ENCODE measurements around the gene DENND2A. TPM values are rescaled to one million over a fixed set of nuclear protein-coding genes. Genes with fewer than 3 reads are reported as not detected.
A peak's percentile ranks its signal among the peaks of the same experiment; 100 is the strongest.
"Not testable (repeated sequence)": the region's sequence is repeated elsewhere in the genome, so short reads cannot be mapped to it uniquely, and the experiment has no call there.

Gene DENND2A
- total RNA-seq, 1 experiment from 2014 or later: 10.7 TPM

- no peaks in the 10 kb centered on the region for H3K9me3 ChIP-seq (replicated peaks)
- no peak overlapping the region for H3K27ac ChIP-seq
- H3K36me3 ChIP-seq: no peaks in the 10 kb centered on the region
- H3K4me1 ChIP-seq: no peaks in the 10 kb centered on the region
- no peak overlapping the region for H3K4me3 ChIP-seq
- DNase-seq: no peak
- H3K27me3 ChIP-seq: no peaks in the 10 kb centered on the region
These were observed 26.9 kb upstream of the DENND2A start for GRCh38 chr7:140667476-140667875.

- not testable (repeated sequence) for H3K4me3 ChIP-seq; H3K27ac ChIP-seq; H3K36me3 ChIP-seq; H3K9me3 ChIP-seq (replicated peaks); H3K4me1 ChIP-seq; H3K27me3 ChIP-seq; DNase-seq
These were observed 22.3 kb upstream of the DENND2A start for GRCh38 chr7:140662938-140663337.

- DNase-seq: no peak
These were observed 20.5 kb upstream of the DENND2A start for GRCh38 chr7:140661124-140661523.

GRCh38 chr7:140659856-140660255 lies 19.2 kb upstream of the DENND2A start:
- no peak overlapping the region for H3K27ac ChIP-seq
- no peaks in the 10 kb centered on the region for H3K36me3 ChIP-seq
- no peak overlapping the region for H3K4me3 ChIP-seq
- no peaks in the 10 kb centered on the region for H3K4me1 ChIP-seq
- DNase-seq: no peak
- H3K27me3 ChIP-seq: no peaks in the 10 kb centered on the region
- H3K9me3 ChIP-seq (replicated peaks): no peaks in the 10 kb centered on the region

More at GRCh38 chr7:140661124-140661523, 20.5 kb upstream of the DENND2A start:
- Histone ChIP-seq H3K4me1 (no peaks in the 10 kb centered on the region), H3K9me3 (replicated peaks) (no peaks in the 10 kb centered on the region), H3K36me3 (no peaks in the 10 kb centered on the region), H3K27ac (no peak overlapping the region), H3K4me3 (no peak overlapping the region), H3K27me3 (no peaks in the 10 kb centered on the region)

- Histone ChIP-seq H3K36me3 (no peaks in the 10 kb centered on the region), H3K9me3 (replicated peaks) (no peaks in the 10 kb centered on the region), H3K4me1 (no peaks in the 10 kb centered on the region), H3K27me3 (no peaks in the 10 kb centered on the region), H3K4me3 (no peak overlapping the region), H3K27ac (no peak overlapping the region)
- DNase-seq: no peak
These were observed 17.3 kb upstream of the DENND2A start for GRCh38 chr7:140657891-140658290.

GRCh38 chr7:140656548-140657515 lies 16.2 kb upstream of the DENND2A start:
- H3K27ac ChIP-seq: no peak overlapping the region
- H3K4me3 ChIP-seq: peak overlapping the region; percentile 37
- H3K4me1 ChIP-seq: no peaks in the 10 kb centered on the region
- no peaks in the 10 kb centered on the region for H3K9me3 ChIP-seq (replicated peaks)
- no peaks in the 10 kb centered on the region for H3K36me3 ChIP-seq
- peak in 1 of 2 experiments; percentile 32 for DNase-seq
- no peaks in the 10 kb centered on the region for H3K27me3 ChIP-seq

- Histone ChIP-seq H3K4me3 (no peak overlapping the region), H3K27ac (no peak overlapping the region), H3K27me3 (no peaks in the 10 kb centered on the region), H3K9me3 (replicated peaks) (no peaks in the 10 kb centered on the region), H3K36me3 (no peaks in the 10 kb centered on the region), H3K4me1 (no peaks in the 10 kb centered on the region)
- no peak for DNase-seq
These were observed 15.1 kb upstream of the DENND2A start for GRCh38 chr7:140655511-140656408.

GRCh38 chr7:140654661-140655060 lies 14.0 kb upstream of the DENND2A start:
- no peak overlapping the region for H3K27ac ChIP-seq
- H3K36me3 ChIP-seq: no peaks in the 10 kb centered on the region
- no peaks in the 10 kb centered on the region for H3K4me1 ChIP-seq
- no peak for DNase-seq
- no peaks in the 10 kb centered on the region for H3K27me3 ChIP-seq
- no peak overlapping the region for H3K4me3 ChIP-seq
- H3K9me3 ChIP-seq (replicated peaks): no peaks in the 10 kb centered on the region

GRCh38 chr7:140654109-140654387 lies 13.4 kb upstream of the DENND2A start:
- H3K4me1 ChIP-seq: no peaks in the 10 kb centered on the region
- no peaks in the 10 kb centered on the region for H3K9me3 ChIP-seq (replicated peaks)
- H3K4me3 ChIP-seq: no peak overlapping the region
- no peaks in the 10 kb centered on the region for H3K36me3 ChIP-seq
- no peaks in the 10 kb centered on the region for H3K27me3 ChIP-seq
- H3K27ac ChIP-seq: no peak overlapping the region
- no peak for DNase-seq

GRCh38 chr7:140653319-140654108 lies 12.9 kb upstream of the DENND2A start:
- no peaks in the 10 kb centered on the region for H3K36me3 ChIP-seq

GRCh38 chr7:140650367-140650766 lies 9.8 kb upstream of the DENND2A start:
- Histone ChIP-seq H3K9me3 (replicated peaks) (no peaks in the 10 kb centered on the region), H3K36me3 (no peaks in the 10 kb centered on the region), H3K4me3 (no peak overlapping the region), H3K4me1 (peaks cover 11% of the 10 kb centered on the region), H3K27ac (no peak overlapping the region), H3K27me3 (no peaks in the 10 kb centered on the region)
- DNase-seq: no peak

More at GRCh38 chr7:140653319-140654108, 12.9 kb upstream of the DENND2A start:
- no peaks in the 10 kb centered on the region for H3K9me3 ChIP-seq (replicated peaks)
- no peaks in the 10 kb centered on the region for H3K4me1 ChIP-seq
- no peaks in the 10 kb centered on the region for H3K27me3 ChIP-seq
- H3K27ac ChIP-seq: no peak overlapping the region
- no peak overlapping the region for H3K4me3 ChIP-seq
- DNase-seq: peak; percentile 79 to 91

GRCh38 chr7:140649556-140650205 lies 9.1 kb upstream of the DENND2A start:
- Histone ChIP-seq H3K4me1 (peaks cover 11% of the 10 kb centered on the region), H3K9me3 (replicated peaks) (no peaks in the 10 kb centered on the region), H3K36me3 (no peaks in the 10 kb centered on the region), H3K27me3 (no peaks in the 10 kb centered on the region), H3K4me3 (no peak overlapping the region), H3K27ac (no peak overlapping the region)
- peak in 1 of 2 experiments; percentile 42 for DNase-seq

- H3K36me3 ChIP-seq: no peaks in the 10 kb centered on the region
- H3K27me3 ChIP-seq: no peaks in the 10 kb centered on the region
- no peaks in the 10 kb centered on the region for H3K9me3 ChIP-seq (replicated peaks)
- peaks cover 11% of the 10 kb centered on the region for H3K4me1 ChIP-seq
- peak; percentile 87 to 91 for DNase-seq
- H3K27ac ChIP-seq: no peak overlapping the region
- no peak overlapping the region for H3K4me3 ChIP-seq
These were observed 6.5 kb upstream of the DENND2A start for GRCh38 chr7:140646931-140647647.
